Adrenal gland (tissue), 5 donors: Measurements from ENCODE around the gene DIAPH3.

Experiments
- CTCF ChIP-seq, 6 experiments: fragments of 450-650 bp in 4 of 6; fragments of 200-600 bp in 2 of 6; sonication (generic) in 1 of 6; IDR thresholded peaks; 1 replicate in 5 of 6; 2 replicates in 1 of 6; pipeline versions ENCODE4 v1.5.1 to v1.8.0; 2016 to 2021; ENCODE audit warnings: antibody characterized with exemption in 6 of 6, mild to moderate bottlenecking in 2 of 6, moderate library complexity in 1 of 6
- POLR2A ChIP-seq, 2 donors: fragments of 450-650 bp; IDR thresholded peaks; one replicate each; pipeline ENCODE4 v1.6.1; 2017; ENCODE audit warnings: antibody characterized with exemption in 2 of 2, mild to moderate bottlenecking in 2 of 2, moderate library complexity in 1 of 2
- donor health status: DM: no; HTN: no; CAD: no.

DNA sequence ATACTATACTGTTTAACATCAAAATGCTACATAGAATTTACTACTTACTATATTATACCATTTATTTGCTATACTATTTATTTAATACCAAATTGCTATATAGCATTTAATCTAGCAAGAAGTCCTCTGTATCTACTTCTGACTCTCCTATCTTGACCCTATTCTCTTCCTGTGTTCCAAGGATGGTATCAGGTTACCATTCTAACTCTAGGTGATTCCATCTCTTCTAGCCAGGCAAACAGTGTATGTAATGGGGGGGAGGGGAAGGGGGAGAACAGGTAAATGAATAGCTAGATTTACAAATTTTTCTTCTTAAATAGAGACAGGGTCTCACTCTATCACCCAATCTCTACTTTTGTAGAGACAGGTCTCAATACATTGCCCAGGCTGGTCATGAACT is 200.3 kb downstream of the DIAPH3 start:
- TF ChIP-seq POLR2A (IDR thresholded peaks at IDR 0.05) = no peak
- TF ChIP-seq CTCF (IDR thresholded peaks at IDR 0.05) = no peak
